HL-60 (cell line): Measurements from ENCODE around the gene SNX1.

Experiments
- DNase-seq, 2 experiments: peaks; one replicate each; pipeline ENCODE4 v3.0.0-alpha.2; 2010 to 2020; ENCODE audit warnings: low read depth in 1 of 2, low spot score in 1 of 2
- H3K27ac ChIP-seq: fragments of 250-450 bp; sonication (Bioruptor Pico); replicated peaks from 2 replicates; pipeline ENCODE4 v1.5.1; 2020; ENCODE audit warnings: mild to moderate bottlenecking, moderate library complexity
- H3K27me3 ChIP-seq: fragments of 250-450 bp; sonication (Bioruptor Pico); 2 replicates; pipeline ENCODE4 v1.5.1; 2021; ENCODE audit warnings: mild to moderate bottlenecking, moderate library complexity; ENCODE audit not compliant: insufficient read depth, poor library complexity, severe bottlenecking
- H3K4me3 ChIP-seq: replicated peaks from 2 replicates; pipeline ENCODE4 v1.5.1; 2011; ENCODE audit warnings: mild to moderate bottlenecking, control low read depth, low read length; ENCODE audit not compliant: insufficient read depth
- GABPA ChIP-seq: IDR thresholded peaks from 2 replicates; pipeline ENCODE4 v1.6.1; 2012; ENCODE audit warnings: low read depth
- POLR2AphosphoS5 ChIP-seq: IDR thresholded peaks from 2 replicates; pipeline ENCODE4 v1.6.1; 2012; ENCODE audit warnings: low read depth
- SPI1 ChIP-seq: IDR thresholded peaks from 2 replicates; pipeline ENCODE4 v1.6.1; 2012; ENCODE audit warnings: low read depth, mild to moderate bottlenecking, borderline replicate concordance
- TF ChIP-seq, protein P1 (sequence below): IDR thresholded peaks from one replicate; pipeline ENCODE4 v1.5.1; 2011; ENCODE audit warnings: low read length, control low read depth, inconsistent platforms; ENCODE audit not compliant: insufficient read depth
- TF ChIP-seq, protein P2 (sequence below): IDR thresholded peaks from 2 replicates; pipeline ENCODE4 v1.6.1; 2012; ENCODE audit warnings: low read depth; ENCODE audit not compliant: insufficient replicate concordance

The SNX1 gene

DNA sequence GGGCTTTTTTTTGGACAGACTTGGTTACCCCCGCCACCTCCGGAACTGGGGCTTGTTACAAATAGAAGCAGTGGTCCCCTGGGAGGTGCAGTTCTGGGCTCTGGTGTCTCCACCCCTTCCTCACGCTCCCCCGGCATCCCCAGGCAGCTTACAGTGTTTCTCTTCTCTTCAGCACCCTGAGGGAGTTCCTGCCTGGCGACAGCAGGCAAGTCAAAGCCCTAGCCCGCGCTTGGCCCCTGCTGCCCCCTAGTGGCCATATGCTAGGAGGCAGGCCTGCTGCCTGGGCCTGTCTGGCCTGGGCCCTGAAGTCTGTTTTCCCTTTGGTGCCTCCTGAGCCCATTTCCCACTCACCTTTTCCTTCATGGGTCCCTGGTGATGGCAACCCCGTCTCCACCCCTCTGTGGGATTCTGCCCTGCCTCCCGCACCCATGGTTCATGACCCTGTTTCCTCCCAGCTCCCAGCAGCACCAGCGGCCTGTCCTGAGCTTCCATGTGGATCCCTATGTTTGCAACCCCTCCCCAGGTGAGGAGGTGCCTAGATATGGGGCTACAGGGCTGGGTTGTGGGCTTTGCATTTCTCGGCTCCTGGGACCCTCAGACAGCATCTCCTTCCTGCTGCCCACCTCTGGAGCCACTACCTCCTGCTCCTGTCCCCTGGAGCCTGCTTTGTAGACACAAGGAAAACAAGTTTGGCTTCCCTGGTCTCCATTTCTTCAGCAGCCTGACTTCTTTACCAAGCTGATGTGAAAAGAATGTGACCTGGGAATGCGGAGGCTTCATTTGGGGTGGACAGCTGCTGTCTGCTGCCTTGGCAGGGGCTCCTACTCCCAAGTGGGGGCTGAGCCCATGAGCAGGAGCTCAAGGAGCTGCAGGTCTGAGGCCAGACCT lies 57.9 kb downstream of the SNX1 start:
- peak; percentile 24; the same call in 1 of the 2 replicates for TF ChIP-seq POLR2AphosphoS5
- TF ChIP-seq GABPA = no peak
- TF ChIP-seq, protein P1, sequence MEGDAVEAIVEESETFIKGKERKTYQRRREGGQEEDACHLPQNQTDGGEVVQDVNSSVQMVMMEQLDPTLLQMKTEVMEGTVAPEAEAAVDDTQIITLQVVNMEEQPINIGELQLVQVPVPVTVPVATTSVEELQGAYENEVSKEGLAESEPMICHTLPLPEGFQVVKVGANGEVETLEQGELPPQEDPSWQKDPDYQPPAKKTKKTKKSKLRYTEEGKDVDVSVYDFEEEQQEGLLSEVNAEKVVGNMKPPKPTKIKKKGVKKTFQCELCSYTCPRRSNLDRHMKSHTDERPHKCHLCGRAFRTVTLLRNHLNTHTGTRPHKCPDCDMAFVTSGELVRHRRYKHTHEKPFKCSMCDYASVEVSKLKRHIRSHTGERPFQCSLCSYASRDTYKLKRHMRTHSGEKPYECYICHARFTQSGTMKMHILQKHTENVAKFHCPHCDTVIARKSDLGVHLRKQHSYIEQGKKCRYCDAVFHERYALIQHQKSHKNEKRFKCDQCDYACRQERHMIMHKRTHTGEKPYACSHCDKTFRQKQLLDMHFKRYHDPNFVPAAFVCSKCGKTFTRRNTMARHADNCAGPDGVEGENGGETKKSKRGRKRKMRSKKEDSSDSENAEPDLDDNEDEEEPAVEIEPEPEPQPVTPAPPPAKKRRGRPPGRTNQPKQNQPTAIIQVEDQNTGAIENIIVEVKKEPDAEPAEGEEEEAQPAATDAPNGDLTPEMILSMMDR = peak; percentile 95
- peak; percentile 29; the same call in 1 of the 2 replicates for TF ChIP-seq SPI1
- TF ChIP-seq, protein P2, sequence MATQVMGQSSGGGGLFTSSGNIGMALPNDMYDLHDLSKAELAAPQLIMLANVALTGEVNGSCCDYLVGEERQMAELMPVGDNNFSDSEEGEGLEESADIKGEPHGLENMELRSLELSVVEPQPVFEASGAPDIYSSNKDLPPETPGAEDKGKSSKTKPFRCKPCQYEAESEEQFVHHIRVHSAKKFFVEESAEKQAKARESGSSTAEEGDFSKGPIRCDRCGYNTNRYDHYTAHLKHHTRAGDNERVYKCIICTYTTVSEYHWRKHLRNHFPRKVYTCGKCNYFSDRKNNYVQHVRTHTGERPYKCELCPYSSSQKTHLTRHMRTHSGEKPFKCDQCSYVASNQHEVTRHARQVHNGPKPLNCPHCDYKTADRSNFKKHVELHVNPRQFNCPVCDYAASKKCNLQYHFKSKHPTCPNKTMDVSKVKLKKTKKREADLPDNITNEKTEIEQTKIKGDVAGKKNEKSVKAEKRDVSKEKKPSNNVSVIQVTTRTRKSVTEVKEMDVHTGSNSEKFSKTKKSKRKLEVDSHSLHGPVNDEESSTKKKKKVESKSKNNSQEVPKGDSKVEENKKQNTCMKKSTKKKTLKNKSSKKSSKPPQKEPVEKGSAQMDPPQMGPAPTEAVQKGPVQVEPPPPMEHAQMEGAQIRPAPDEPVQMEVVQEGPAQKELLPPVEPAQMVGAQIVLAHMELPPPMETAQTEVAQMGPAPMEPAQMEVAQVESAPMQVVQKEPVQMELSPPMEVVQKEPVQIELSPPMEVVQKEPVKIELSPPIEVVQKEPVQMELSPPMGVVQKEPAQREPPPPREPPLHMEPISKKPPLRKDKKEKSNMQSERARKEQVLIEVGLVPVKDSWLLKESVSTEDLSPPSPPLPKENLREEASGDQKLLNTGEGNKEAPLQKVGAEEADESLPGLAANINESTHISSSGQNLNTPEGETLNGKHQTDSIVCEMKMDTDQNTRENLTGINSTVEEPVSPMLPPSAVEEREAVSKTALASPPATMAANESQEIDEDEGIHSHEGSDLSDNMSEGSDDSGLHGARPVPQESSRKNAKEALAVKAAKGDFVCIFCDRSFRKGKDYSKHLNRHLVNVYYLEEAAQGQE = no peak
- peak; percentile 77 to 92 for DNase-seq
- Histone ChIP-seq H3K27me3 (peaks cover 19% of the 10 kb centered on the region), H3K27ac (no peak overlapping the region), H3K4me3 (no peak overlapping the region)

DNA sequence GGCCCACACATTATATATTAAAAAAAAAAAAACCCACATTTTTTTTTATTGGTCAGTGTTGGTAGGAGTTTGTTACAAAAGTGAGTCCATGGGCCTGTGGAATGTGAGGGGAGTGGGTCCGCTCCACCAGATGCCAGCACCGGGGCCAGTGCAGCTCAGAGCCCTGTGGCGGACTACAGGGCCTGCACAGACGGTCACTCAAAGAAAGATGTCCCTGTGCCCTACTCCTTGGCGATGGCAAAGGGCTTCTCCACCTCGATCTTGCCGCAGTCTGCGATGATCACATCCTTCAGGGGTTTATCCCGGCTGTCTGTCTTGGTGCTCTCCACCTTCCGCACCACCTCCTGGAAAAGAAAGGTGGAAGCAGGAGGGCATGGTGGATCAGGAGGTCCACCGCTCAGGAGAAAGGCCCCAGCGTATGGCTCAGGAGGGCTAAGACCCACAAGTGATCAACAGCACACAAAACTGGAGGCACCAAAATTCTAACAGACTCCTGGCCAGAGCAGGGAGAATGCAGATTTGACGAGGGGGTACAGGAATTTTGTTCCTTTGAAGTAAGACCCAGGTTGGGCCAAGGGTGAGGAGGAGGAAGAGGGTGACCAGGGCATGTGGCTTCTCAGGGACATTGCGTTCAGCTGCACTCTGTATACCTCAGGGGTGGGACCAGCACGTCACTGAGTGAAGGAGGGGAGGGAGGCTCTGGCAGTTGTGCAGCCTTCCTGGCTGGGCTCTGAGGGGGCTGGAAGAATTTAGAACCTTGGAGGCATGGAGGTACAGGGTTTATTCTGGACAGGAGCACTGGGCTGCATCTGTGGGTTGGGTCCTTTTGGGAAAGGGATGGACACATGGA lies 60.2 kb downstream of the SNX1 start:
- no peak overlapping the region for H3K27ac ChIP-seq
- H3K4me3 ChIP-seq = no peak overlapping the region
- TF ChIP-seq, protein P2 = no peak
- TF ChIP-seq, protein P1 = no peak
- TF ChIP-seq GABPA = no peak
- TF ChIP-seq POLR2AphosphoS5 = no peak
- TF ChIP-seq SPI1 = no peak
- no peak for DNase-seq
- peaks cover 16% of the 10 kb centered on the region for H3K27me3 ChIP-seq

DNA sequence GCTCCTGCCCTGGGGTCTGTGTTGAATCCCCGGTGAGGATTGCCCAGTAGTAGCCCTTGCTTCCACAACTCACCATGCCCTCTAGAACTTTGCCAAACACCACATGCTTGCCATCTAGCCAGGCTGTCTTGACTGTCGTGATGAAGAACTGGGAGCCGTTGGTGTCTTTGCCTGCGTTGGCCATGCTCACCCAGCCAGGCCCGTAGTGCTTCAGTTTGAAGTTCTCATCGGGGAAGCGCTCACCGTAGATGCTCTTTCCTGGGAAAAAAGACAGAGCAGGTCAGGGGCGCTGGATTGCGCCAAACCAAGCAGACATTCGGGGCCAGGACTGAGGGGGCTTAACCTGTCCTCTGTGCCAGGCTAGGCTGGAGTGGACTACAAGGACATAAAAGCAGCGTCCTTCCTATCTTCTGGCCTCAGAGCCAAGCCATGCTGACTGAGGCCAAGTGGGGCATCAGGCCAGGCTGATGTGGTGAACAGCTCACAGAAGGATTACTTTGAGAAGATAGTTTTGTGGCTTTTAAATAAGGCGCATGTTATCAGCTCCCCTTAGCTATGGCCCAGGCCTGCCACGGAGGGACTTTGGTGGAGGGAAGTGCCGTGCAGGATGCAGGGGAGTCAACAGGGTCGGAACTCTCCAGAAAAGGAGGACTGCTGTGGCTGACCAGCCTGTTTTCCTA lies 61.0 kb downstream of the SNX1 start:
- Histone ChIP-seq H3K27me3 (peaks cover 10% of the 10 kb centered on the region), H3K4me3 (no peak overlapping the region), H3K27ac (no peak overlapping the region)
- no peak for DNase-seq
- no peak for TF ChIP-seq POLR2AphosphoS5
- TF ChIP-seq, protein P1 = no peak
- TF ChIP-seq, protein P2 = no peak
- no peak for TF ChIP-seq GABPA
- no peak for TF ChIP-seq SPI1
